Measurements from ENCODE around the gene MYO1D. TPM values are rescaled to one million over a fixed set of nuclear protein-coding genes. Genes with fewer than 3 reads are reported as not detected.

MYO1D gene
- total RNA-seq, 1 experiment from 2014 or later = 35.7 TPM

- H3K4me3 ChIP-seq (replicated peaks in 1 of 2; ENCODE audit: low read depth in 1 of 2, low read length in 2 of 2) = no peak overlapping the region
- DNase-seq (ENCODE audit: low read depth, low spot score) (no peak), ATAC-seq (no peak)
- no peaks in the 10 kb centered on the region for H3K9me2 ChIP-seq (ENCODE audit: insufficient read depth)
- POLR2A ChIA-PET = no interaction called here
- H3K36me3 ChIP-seq (ENCODE audit: control insufficient read depth in 1 of 2, insufficient read depth in 2 of 2, low read length in 2 of 2) = no peaks in the 10 kb centered on the region
- no peak overlapping the region for H3K27ac ChIP-seq (ENCODE audit: low read depth, low read length)
- no peak overlapping the region for H3K4me2 ChIP-seq (ENCODE audit: low read length)
- no peaks in the 10 kb centered on the region for H3K79me2 ChIP-seq (ENCODE audit: insufficient read depth, low read length)
- intact Hi-C loops (cut with micrococcal nuclease) = loop anchor here (2.0 kb wide), 1 partner anchor 147 kb away; no protein-coding TSS in a partner anchor
- CTCF ChIA-PET = no interaction called here
- no peak overlapping the region for H2AFZ ChIP-seq (ENCODE audit: low read depth, low read length, poor library complexity, severe bottlenecking)
- H3K4me1 ChIP-seq (ENCODE audit: control insufficient read depth in 1 of 2, insufficient read depth in 2 of 2, low read length in 2 of 2) = peaks cover 3 to 7% of the 10 kb centered on the region in 2 experiments; a peak in 2 of 4 replicates
- H3K27me3 ChIP-seq (ENCODE audit: insufficient read depth, low read length) = no peaks in the 10 kb centered on the region
- RAD21 ChIA-PET (ENCODE audit: low non-redundant PET in 1 of 2, low total read pairs in 2 of 2, uncharacterized antibody in 2 of 2, unreplicated experiment in 2 of 2) = no interaction called here
- no peaks in the 10 kb centered on the region for H4K20me1 ChIP-seq (ENCODE audit: insufficient read depth)
- H3K9ac ChIP-seq (ENCODE audit: low read length) = no peak overlapping the region
- TF ChIP-seq JUND (IDR thresholded peaks at IDR 0.05) = no peak
- TF ChIP-seq POLR2A (IDR thresholded peaks at IDR 0.05; ENCODE audit: borderline replicate concordance, extremely low read depth, insufficient read depth, insufficient read length) = no peak
- TF ChIP-seq YY1 (IDR thresholded peaks at IDR 0.05; ENCODE audit: extremely low read depth, insufficient replicate concordance, low read depth, low read length) = no peak
- TF ChIP-seq SIN3A (IDR thresholded peaks at IDR 0.05; ENCODE audit: low read depth) = no peak
- no peak for TF ChIP-seq SRF (IDR thresholded peaks at IDR 0.05; ENCODE audit: low read depth)
- TF ChIP-seq EZH2 (IDR thresholded peaks at IDR 0.05) = no peak
- no TSS peak for BruUV-seq (replicated peaks)
- no peaks in the 10 kb centered on the region for H3K9me3 ChIP-seq (ENCODE audit: control insufficient read depth in 1 of 2, insufficient read depth in 1 of 2, low read depth in 1 of 2, low read length in 2 of 2)
Observed at GRCh38 chr17:32608267-32608666, 268.7 kb downstream of the MYO1D start.

GRCh38 chr17:32604966-32605365 is 272.0 kb downstream of the MYO1D start:
- Histone ChIP-seq H3K4me3 (replicated peaks in 1 of 2; ENCODE audit: low read depth in 1 of 2, low read length in 2 of 2) (no peak overlapping the region), H3K4me2 (ENCODE audit: low read length) (no peak overlapping the region), H3K27ac (ENCODE audit: low read depth, low read length) (no peak overlapping the region), H2AFZ (ENCODE audit: low read depth, low read length, poor library complexity, severe bottlenecking) (no peak overlapping the region), H3K79me2 (ENCODE audit: insufficient read depth, low read length) (no peaks in the 10 kb centered on the region), H4K20me1 (ENCODE audit: insufficient read depth) (no peaks in the 10 kb centered on the region), H3K9me2 (ENCODE audit: insufficient read depth) (no peaks in the 10 kb centered on the region), H3K27me3 (ENCODE audit: insufficient read depth, low read length) (no peaks in the 10 kb centered on the region), H3K36me3 (ENCODE audit: control insufficient read depth in 1 of 2, insufficient read depth in 2 of 2, low read length in 2 of 2) (no peaks in the 10 kb centered on the region), H3K9ac (ENCODE audit: low read length) (no peak overlapping the region), H3K9me3 (ENCODE audit: control insufficient read depth in 1 of 2, insufficient read depth in 1 of 2, low read depth in 1 of 2, low read length in 2 of 2) (no peaks in the 10 kb centered on the region), H3K4me1 (ENCODE audit: control insufficient read depth in 1 of 2, insufficient read depth in 2 of 2, low read length in 2 of 2) (peaks cover 3 to 7% of the 10 kb centered on the region in 2 experiments; a peak in 2 of 4 replicates)
- DNase-seq (ENCODE audit: low read depth, low spot score) (no peak), ATAC-seq (no peak)
- ChIA-PET CTCF (no interaction called here), POLR2A (no interaction called here), RAD21 (ENCODE audit: low non-redundant PET in 1 of 2, low total read pairs in 2 of 2, uncharacterized antibody in 2 of 2, unreplicated experiment in 2 of 2) (no interaction called here)
- intact Hi-C loops (cut with micrococcal nuclease) = no loop called here
- no TSS peak for BruUV-seq (replicated peaks)
- no peak for TF ChIP-seq YY1 (IDR thresholded peaks at IDR 0.05; ENCODE audit: extremely low read depth, insufficient replicate concordance, low read depth, low read length)
- no peak for TF ChIP-seq CEBPB (IDR thresholded peaks at IDR 0.05; ENCODE audit: low read depth)
- no peak for TF ChIP-seq ATF3 (IDR thresholded peaks at IDR 0.05)
- TF ChIP-seq EZH2 (IDR thresholded peaks at IDR 0.05) = no peak
- TF ChIP-seq MAX (IDR thresholded peaks at IDR 0.05) = no peak
- no peak for TF ChIP-seq FOSL1 (IDR thresholded peaks at IDR 0.05; ENCODE audit: low read depth)
- no peak for TF ChIP-seq SP1 (IDR thresholded peaks at IDR 0.05; ENCODE audit: low read depth)
- TF ChIP-seq SRF (IDR thresholded peaks at IDR 0.05; ENCODE audit: low read depth) = no peak
- no peak for TF ChIP-seq RAD21 (IDR thresholded peaks at IDR 0.05; ENCODE audit: low read depth)
- TF ChIP-seq CTCF (IDR thresholded peaks at IDR 0.05 in 2 of 3, conservative IDR thresholded peaks at IDR 0.05 in 1 of 3; ENCODE audit: borderline replicate concordance in 1 of 3, insufficient read depth in 1 of 3, low read depth in 2 of 3, low read length in 2 of 3) = no peak
- no peak for TF ChIP-seq ZNF274 (IDR thresholded peaks at IDR 0.05; ENCODE audit: low read depth, low read length)
- no peak for TF ChIP-seq SIN3A (IDR thresholded peaks at IDR 0.05; ENCODE audit: low read depth)
- no peak for TF ChIP-seq EZH2phosphoT487 (IDR thresholded peaks at IDR 0.05; ENCODE audit: borderline replicate concordance)
- no peak for TF ChIP-seq ZFX (IDR thresholded peaks at IDR 0.05)
- no peak for TF ChIP-seq POLR2A (IDR thresholded peaks at IDR 0.05; ENCODE audit: borderline replicate concordance, extremely low read depth, insufficient read depth, insufficient read length)
- no peak for TF ChIP-seq EGR1 (IDR thresholded peaks at IDR 0.05; ENCODE audit: low read depth)
- no peak for TF ChIP-seq ZBTB33 (IDR thresholded peaks at IDR 0.05; ENCODE audit: extremely low read depth, insufficient replicate concordance, low read length)

Measured in HCT116 (cell line).